PC-9 (cell line): ENCODE results near the gene GGCT. TPM values are rescaled to one million over a fixed set of nuclear protein-coding genes. Genes with fewer than 3 reads are reported as not detected.
A peak's percentile ranks its signal among the peaks of the same experiment; 100 is the strongest.
"Not testable (repeated sequence)": the region's sequence is repeated elsewhere in the genome, so short reads cannot be mapped to it uniquely, and the experiment has no call there.

Experiments
- BruUV-seq: library from RNA; stranded (reverse); fragments of 400-500 nt; replicated peaks from 2 replicates; lab custom pipeline; 2021; lab: Mats Ljungman, UMichigan
- CTCF ChIA-PET: fragments of 300-600 bp; sonication (Branson Sonifier 250); formaldehyde crosslinking; loops from one replicate; lab custom pipeline; 2022; ENCODE audit warnings: antibody characterized with exemption; lab: Charles Lee
- POLR2A ChIA-PET: fragments of 300-600 bp; sonication (Branson Sonifier 250); formaldehyde crosslinking; loops from one replicate; lab custom pipeline; 2022; ENCODE audit warnings: antibody characterized with exemption; ENCODE audit not compliant: unreplicated experiment; lab: Charles Lee
- DNase-seq, 2 experiments: peaks; one replicate each; pipeline versions ENCODE4 v3.0.0 to v3.0.0-alpha.2; 2015 to 2022; ENCODE audit warnings: mixed read lengths in 1 of 2
- H2AFZ ChIP-seq: fragments of 200-600 bp; sonication (generic); 2 replicates; pipeline ENCODE4 v1.8.1; 2017; ENCODE audit warnings: antibody characterized with exemption
- H3F3A ChIP-seq: fragments of 200-600 bp; sonication (generic); 2 replicates; pipeline ENCODE4 v1.8.1; 2017; ENCODE audit warnings: antibody characterized with exemption, mild to moderate bottlenecking, low read depth; ENCODE audit not compliant: insufficient read depth
- H3K27ac ChIP-seq: fragments of 200-600 bp; sonication (generic); 2 replicates; pipeline ENCODE4 v1.6.1; 2016; ENCODE audit warnings: mixed run types
- H3K27me3 ChIP-seq: fragments of 200-600 bp; sonication (generic); 2 replicates; pipeline ENCODE4 v1.6.1; 2016; ENCODE audit warnings: low read depth, mixed run types; ENCODE audit not compliant: insufficient read depth
- H3K36me3 ChIP-seq: fragments of 200-600 bp; sonication (generic); 2 replicates; pipeline ENCODE4 v1.6.1; 2016; ENCODE audit warnings: low read depth, mixed run types
- H3K4me1 ChIP-seq: fragments of 200-600 bp; sonication (generic); replicated peaks from 2 replicates; pipeline ENCODE4 v1.6.1; 2016; ENCODE audit warnings: mixed run types; ENCODE audit not compliant: insufficient read depth
- H3K4me2 ChIP-seq: fragments of 200-600 bp; sonication (generic); 2 replicates; pipeline ENCODE4 v1.6.1; 2017; ENCODE audit warnings: mixed run types
- H3K4me3 ChIP-seq: fragments of 200-600 bp; sonication (generic); 2 replicates; pipeline ENCODE4 v1.6.1; 2016; ENCODE audit warnings: mixed run types
- H3K79me2 ChIP-seq: fragments of 200-600 bp; sonication (generic); 2 replicates; pipeline ENCODE4 v1.6.1; 2017; ENCODE audit warnings: low read depth, mixed run types
- H3K9me2 ChIP-seq: fragments of 200-600 bp; sonication (generic); 2 replicates; pipeline ENCODE4 v1.8.1; 2017; ENCODE audit warnings: mild to moderate bottlenecking; ENCODE audit not compliant: insufficient read depth
- H3K9me3 ChIP-seq: fragments of 200-600 bp; sonication (generic); 2 replicates; pipeline ENCODE4 v1.8.1; 2016; ENCODE audit warnings: low read depth; ENCODE audit not compliant: insufficient read depth
- H4K20me1 ChIP-seq: fragments of 200-600 bp; sonication (generic); 2 replicates; pipeline ENCODE4 v1.8.1; 2017; ENCODE audit not compliant: insufficient read depth
- EZH2 ChIP-seq: fragments of 200-600 bp; sonication (generic); IDR thresholded peaks from 2 replicates; pipeline ENCODE4 v1.8.0; 2017; ENCODE audit warnings: antibody characterized with exemption, low read depth
- intact Hi-C: fragments of 100-400 bp; cut with micrococcal nuclease; formaldehyde crosslinking; loops from one replicate; pipeline ENCODE4 v1.10.0; 2022; ENCODE audit not compliant: unreplicated experiment
- total RNA-seq: library from RNA; stranded (reverse); gene quantifications from 2 replicates; pipeline ENCODE4 v1.2.3, GENCODE V29; 2021
- TF ChIP-seq, protein P1 (sequence below): fragments of 200-600 bp; sonication (generic); conservative IDR thresholded peaks from 2 replicates; pipeline ENCODE4 v1.6.1; 2017; ENCODE audit warnings: mixed run types, antibody characterized with exemption, mild to moderate bottlenecking, moderate library complexity

The GGCT gene
- total RNA-seq, 1 experiment from 2014 or later, result 162 TPM

GRCh38 chr7:30528779-30529178 lies 24.1 kb upstream of the GGCT start:
- H4K20me1 ChIP-seq, result no peaks in the 10 kb centered on the region
- no peaks in the 10 kb centered on the region for H3K27me3 ChIP-seq
- no peaks in the 10 kb centered on the region for H3K9me3 ChIP-seq
- no peaks in the 10 kb centered on the region for H3F3A ChIP-seq
- no peak overlapping the region for H3K27ac ChIP-seq
- H3K4me3 ChIP-seq, result no peak overlapping the region
- H3K4me1 ChIP-seq, result no peaks in the 10 kb centered on the region
- H3K36me3 ChIP-seq, result no peaks in the 10 kb centered on the region
- H2AFZ ChIP-seq, result no peak overlapping the region
- ChIA-PET POLR2A (no interaction called here), CTCF (no interaction called here)
- no peak overlapping the region for H3K4me2 ChIP-seq
- no peaks in the 10 kb centered on the region for H3K9me2 ChIP-seq
- no peaks in the 10 kb centered on the region for H3K79me2 ChIP-seq
- no peak for DNase-seq
- no TSS peak for BruUV-seq
- intact Hi-C loops, result no loop called here
- TF ChIP-seq, protein P1, sequence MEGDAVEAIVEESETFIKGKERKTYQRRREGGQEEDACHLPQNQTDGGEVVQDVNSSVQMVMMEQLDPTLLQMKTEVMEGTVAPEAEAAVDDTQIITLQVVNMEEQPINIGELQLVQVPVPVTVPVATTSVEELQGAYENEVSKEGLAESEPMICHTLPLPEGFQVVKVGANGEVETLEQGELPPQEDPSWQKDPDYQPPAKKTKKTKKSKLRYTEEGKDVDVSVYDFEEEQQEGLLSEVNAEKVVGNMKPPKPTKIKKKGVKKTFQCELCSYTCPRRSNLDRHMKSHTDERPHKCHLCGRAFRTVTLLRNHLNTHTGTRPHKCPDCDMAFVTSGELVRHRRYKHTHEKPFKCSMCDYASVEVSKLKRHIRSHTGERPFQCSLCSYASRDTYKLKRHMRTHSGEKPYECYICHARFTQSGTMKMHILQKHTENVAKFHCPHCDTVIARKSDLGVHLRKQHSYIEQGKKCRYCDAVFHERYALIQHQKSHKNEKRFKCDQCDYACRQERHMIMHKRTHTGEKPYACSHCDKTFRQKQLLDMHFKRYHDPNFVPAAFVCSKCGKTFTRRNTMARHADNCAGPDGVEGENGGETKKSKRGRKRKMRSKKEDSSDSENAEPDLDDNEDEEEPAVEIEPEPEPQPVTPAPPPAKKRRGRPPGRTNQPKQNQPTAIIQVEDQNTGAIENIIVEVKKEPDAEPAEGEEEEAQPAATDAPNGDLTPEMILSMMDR, result no peak
- no peak for TF ChIP-seq EZH2

GRCh38 chr7:30527297-30527696 lies 22.7 kb upstream of the GGCT start:
- H3K79me2 ChIP-seq, POLR2A ChIA-PET, H3K36me3 ChIP-seq, H3K4me1 ChIP-seq, H3K4me2 ChIP-seq, H3K27ac ChIP-seq, H2AFZ ChIP-seq, H3K9me3 ChIP-seq, H4K20me1 ChIP-seq, DNase-seq, H3K4me3 ChIP-seq, BruUV-seq, intact Hi-C loops, H3K9me2 ChIP-seq, H3K27me3 ChIP-seq, H3F3A ChIP-seq: not testable (repeated sequence)
- CTCF ChIA-PET, result interaction anchor here (0.6 kb wide), 1 partner anchor 22 kb away, joined by 3 read pairs; no protein-coding TSS in a partner anchor

DNA sequence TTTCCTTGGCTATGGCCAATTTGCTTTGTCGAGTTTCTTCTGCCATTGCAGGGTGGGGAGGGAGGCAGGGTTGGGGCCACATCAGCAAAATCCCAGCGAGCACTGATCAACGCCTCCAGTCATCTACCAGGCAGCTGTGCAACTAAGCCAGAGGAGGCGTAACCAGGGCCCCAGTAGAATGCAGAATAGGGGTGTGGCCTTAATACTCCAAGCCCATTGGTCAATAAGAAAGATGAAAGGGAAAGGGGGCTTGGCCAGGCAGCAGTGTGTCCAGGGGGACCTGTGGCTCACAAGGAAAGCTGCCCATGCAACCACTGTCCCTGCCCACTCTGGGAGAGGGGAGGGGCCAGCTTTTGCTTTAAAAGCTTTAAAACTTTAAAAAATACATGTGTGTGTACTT lies 21.5 kb upstream of the GGCT start:
- POLR2A ChIA-PET, result no interaction called here
- Histone ChIP-seq H3K4me1 (peaks cover 8% of the 10 kb centered on the region), H3K9me2 (no peaks in the 10 kb centered on the region), H2AFZ (no peak overlapping the region), H3K36me3 (no peaks in the 10 kb centered on the region), H3K27me3 (no peaks in the 10 kb centered on the region), H4K20me1 (no peaks in the 10 kb centered on the region), H3K79me2 (no peaks in the 10 kb centered on the region), H3K27ac (no peak overlapping the region), H3F3A (peaks cover 6% of the 10 kb centered on the region), H3K4me2 (no peak overlapping the region), H3K9me3 (no peaks in the 10 kb centered on the region), H3K4me3 (no peak overlapping the region)
- peak in 1 of 2 experiments; percentile 25 for DNase-seq
- no TSS peak for BruUV-seq
- intact Hi-C loops, result no loop called here
- TF ChIP-seq, protein P1, result no peak
- TF ChIP-seq EZH2, result no peak
- CTCF ChIA-PET, result no interaction called here

DNA sequence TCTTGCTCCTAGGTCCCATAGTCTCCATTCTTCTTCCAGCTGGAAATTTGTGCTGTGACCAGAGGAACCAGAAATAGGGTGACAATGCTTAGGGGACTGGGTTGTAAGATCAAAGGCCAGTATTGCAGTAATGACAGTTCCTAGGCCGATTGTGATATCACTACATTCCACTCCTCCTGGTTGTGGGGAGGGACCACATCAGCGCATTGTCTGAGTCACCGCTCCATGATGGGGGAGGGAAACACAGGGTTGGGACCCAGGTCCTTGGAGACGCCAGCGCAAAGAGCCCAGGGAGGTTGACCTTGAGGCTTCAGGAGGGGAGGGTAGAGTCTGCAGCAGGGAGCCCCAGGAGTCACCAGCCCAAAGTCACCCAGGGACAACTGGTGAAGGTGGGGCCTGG lies 20.8 kb upstream of the GGCT start:
- ChIA-PET POLR2A (no interaction called here), CTCF (no interaction called here)
- H3K4me2 ChIP-seq, result no peak overlapping the region
- H3K4me3 ChIP-seq, result no peak overlapping the region
- no peaks in the 10 kb centered on the region for H3K79me2 ChIP-seq
- BruUV-seq, result no TSS peak
- H2AFZ ChIP-seq, result no peak overlapping the region
- no peaks in the 10 kb centered on the region for H4K20me1 ChIP-seq
- H3K9me2 ChIP-seq, result no peaks in the 10 kb centered on the region
- H3K27ac ChIP-seq, result no peak overlapping the region
- H3K27me3 ChIP-seq, result no peaks in the 10 kb centered on the region
- H3K36me3 ChIP-seq, result no peaks in the 10 kb centered on the region
- peaks cover 15% of the 10 kb centered on the region for H3K4me1 ChIP-seq
- intact Hi-C loops, result no loop called here
- peak in 1 of 2 experiments; percentile 28 for DNase-seq
- H3F3A ChIP-seq, result peaks cover 12% of the 10 kb centered on the region
- TF ChIP-seq, protein P1, result no peak
- no peak for TF ChIP-seq EZH2
- no peaks in the 10 kb centered on the region for H3K9me3 ChIP-seq
